Inflammatory macrophage (primary cell): ENCODE measurements around the gene GPHN.
"Not testable (repeated sequence)": the region's sequence is repeated elsewhere in the genome, so short reads cannot be mapped to it uniquely, and the experiment has no call there.

Source experiments
- DNase-seq, 2 donors: peaks; one replicate each; pipeline ENCODE4 v3.0.0-alpha.2; 2020 to 2022

The GPHN gene

GRCh38 chr14:66815687-66816086 lies 307.7 kb downstream of the GPHN start:
- DNase-seq = no peak

GRCh38 chr14:66824251-66824650 lies 316.3 kb downstream of the GPHN start:
- DNase-seq = no peak

- DNase-seq = no peak
Measured at GRCh38 chr14:66827182-66827581, 319.2 kb downstream of the GPHN start.

DNA sequence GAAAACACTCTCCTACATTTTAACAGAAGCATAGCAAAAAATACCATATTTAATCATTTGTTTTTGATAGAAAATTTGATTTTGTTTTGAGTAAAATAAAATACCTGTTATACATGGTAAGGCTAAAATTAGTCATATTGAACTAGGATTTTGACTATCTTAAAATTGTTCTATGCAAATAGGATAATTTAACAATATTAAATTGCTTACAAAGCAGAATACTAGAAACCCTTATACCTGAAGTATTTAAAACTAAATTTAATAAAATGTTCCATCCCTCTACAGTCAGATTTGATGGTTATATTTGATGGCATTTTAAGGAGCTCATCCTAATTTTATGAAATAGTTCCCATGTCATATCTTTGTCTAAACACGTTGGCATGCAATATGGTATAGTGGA lies 323.2 kb downstream of the GPHN start:
- DNase-seq = no peak

DNA sequence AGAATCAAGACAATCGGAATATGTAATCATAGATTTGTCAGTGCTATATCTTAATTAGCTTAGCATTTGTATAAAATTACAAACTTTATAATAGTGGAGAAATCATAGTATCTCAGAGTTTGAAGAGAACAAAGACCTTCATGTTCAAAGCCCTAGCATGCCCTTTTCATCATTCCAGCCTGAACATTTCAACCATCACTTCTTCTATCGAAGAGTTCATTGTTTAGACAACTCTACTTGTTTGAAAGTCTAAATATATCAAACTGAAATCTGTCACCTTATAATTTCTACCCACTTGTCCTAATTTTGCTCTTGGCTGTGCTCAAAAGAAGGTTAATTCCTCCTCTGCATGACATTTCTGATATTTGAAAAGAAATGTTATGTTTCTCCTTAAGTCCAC lies 325.9 kb downstream of the GPHN start:
- no peak for DNase-seq

GRCh38 chr14:66837436-66837835 lies 329.5 kb downstream of the GPHN start:
- not testable (repeated sequence) for DNase-seq

DNA sequence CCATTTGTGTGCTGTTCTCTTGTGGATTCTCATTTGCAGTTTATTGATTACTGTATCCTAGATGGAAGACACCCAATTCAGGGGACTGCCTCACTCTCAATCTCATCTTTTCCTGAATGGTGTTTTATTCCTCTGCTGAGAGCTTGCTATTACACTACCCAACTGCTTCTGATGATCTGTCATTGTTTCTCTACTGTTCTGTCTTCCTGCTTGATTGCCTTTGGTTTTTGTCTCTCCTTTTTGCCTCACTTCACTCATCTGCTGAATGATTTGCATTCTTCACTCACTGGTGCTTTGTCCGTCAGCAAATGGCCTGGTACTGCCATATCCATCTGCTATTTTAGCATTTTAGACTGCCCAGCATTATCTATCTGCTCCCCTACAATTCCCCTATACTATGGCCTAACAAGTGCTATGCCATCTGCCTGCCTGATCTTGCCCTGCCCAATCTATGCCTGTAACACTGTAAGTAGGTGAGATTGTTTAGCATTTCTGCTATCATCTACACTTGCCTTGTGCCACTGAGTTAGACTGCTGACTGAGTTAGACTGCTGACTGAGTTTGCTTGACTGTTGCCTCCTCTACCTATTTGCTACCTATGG lies 335.1 kb downstream of the GPHN start:
- no peak for DNase-seq

DNA sequence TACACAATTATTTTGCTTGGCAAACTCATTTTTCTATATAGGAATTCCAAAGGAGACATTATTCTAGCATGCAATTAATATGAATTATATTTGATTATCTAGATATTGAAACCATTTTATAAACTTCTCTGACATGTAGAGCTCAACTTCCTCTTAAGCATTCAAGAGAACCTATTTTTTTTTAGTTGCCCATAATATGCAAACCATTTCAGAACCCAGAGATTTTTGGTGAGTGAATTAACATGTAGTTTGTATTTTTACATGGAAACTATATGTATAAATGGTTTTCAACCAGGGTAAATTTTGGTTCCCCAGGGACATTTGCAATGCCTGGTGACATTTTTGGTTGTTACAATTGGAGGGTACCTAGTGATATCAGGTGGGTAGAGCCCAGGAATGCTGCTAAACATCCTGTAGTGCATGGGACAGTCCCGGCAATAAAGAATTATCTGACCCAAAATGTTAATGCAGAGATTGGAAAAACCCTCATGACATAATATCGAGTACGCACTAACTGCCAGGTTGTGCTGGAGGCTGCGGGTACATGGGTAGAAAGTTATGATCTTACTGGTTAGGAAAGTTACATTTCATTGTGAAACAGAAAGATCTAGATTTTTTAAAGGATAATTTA lies 342.4 kb downstream of the GPHN start:
- DNase-seq = no peak

DNA sequence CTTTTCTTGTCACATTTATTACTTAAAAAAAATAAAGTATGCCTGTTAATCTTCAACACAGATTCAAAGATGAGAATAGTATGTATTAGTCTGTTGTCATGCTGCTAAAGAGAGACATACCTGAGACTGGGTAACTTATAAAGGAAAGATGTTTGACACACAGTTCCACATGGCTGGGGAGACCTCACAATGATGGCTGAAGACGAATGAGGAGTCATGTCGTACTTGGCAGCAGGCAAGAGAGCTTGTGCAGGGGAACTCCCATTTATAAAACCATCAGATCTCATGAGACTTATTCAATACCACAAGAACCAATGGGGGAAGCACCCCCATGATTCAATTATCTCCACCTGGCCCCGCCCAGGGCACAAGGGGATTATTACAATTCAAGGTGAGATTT lies 345.4 kb downstream of the GPHN start:
- no peak for DNase-seq

GRCh38 chr14:66857867-66858266 lies 349.9 kb downstream of the GPHN start:
- DNase-seq = no peak

GRCh38 chr14:66859063-66859671 lies 351.2 kb downstream of the GPHN start:
- DNase-seq = no peak

- DNase-seq = no peak
Measured at GRCh38 chr14:66881596-66881995, 373.6 kb downstream of the GPHN start.

- DNase-seq = no peak
Measured at GRCh38 chr14:66884149-66884548, 376.2 kb downstream of the GPHN start.

GRCh38 chr14:66900719-66901118 lies 392.8 kb downstream of the GPHN start:
- DNase-seq = no peak

GRCh38 chr14:66910311-66910840 lies 402.4 kb downstream of the GPHN start:
- DNase-seq = no peak

GRCh38 chr14:66916421-66916820 lies 408.5 kb downstream of the GPHN start:
- DNase-seq = no peak

DNA sequence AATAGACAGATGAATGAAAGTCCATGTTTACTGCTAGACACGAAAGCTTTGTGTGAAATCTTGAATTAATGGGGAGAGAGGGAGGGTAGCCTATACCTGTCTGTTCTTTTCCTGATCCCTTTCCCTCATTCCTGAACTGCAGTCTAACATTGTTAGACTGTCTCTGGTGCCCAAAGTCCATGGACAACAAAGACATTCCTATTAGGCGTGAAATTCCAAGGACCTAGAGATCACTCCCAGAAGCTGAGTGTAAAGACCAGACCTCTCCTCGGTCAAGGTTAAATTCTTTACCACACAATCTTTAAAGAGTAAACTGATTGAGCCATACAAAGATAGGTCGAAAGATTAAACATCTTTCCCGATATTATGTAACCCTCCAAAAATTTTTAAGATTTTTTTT lies 410.6 kb downstream of the GPHN start:
- DNase-seq = no peak

DNA sequence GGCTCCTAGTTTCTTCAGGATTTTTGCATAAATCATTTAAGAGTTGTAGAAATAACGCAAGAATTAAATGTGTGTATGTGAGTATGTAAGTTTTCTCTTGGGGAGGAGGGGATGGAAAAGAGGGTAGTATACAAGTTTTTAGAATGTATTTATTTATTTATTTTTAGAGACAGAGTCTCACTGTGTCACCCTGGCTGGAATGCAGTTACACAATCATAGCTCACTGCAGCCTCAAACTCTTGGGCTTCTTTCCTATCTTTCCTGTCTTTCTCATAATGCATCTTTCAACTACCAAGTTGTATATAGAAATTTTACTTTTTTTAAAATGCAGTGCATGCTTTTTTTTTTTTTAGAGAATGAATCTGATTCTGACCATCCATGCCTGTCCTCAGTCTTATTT lies 412.2 kb downstream of the GPHN start:
- no peak for DNase-seq

DNA sequence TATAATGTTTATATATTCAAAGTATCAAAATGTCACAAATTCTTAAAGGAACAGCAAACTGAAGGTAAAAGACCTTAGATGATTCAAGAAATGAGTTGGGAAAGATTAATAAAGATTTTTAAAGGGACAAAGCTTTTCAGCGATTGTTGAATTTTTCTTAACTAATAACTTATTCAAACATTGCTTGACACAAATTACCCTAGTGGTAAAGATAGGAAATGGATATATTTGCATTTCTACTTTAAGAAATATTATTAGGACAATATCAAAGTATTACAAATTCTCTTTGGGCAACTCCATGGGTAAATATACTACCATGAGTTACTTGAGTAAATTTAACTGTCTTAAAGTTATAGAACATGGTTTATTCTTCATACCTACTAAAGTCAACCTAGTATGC lies 415.3 kb downstream of the GPHN start:
- DNase-seq = no peak

GRCh38 chr14:66939409-66939808 lies 431.5 kb downstream of the GPHN start:
- no peak for DNase-seq

- no peak for DNase-seq
Measured at GRCh38 chr14:66944872-66945271, 436.9 kb downstream of the GPHN start.

- DNase-seq = no peak
Measured at GRCh38 chr14:66955159-66955558, 447.2 kb downstream of the GPHN start.

- no peak for DNase-seq
Measured at GRCh38 chr14:66959437-66960050, 451.6 kb downstream of the GPHN start.

DNA sequence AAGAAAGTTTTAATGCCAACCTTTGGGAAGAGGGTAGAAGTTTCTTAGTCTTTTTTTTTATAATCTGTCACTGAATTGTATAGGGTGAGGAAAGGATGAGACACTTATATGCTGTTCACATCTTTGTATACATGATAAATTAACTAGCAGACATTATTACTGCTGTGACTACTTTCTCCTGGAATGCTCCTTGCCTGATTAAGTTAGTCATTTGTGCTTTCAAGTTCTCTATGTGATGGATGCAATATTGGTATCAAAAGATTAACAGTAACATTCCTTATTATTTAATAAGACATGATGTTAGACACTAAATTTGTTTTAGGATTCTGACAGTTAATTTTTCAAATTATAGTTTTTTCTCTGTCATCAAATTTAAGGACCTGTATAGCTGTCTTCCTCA lies 457.9 kb downstream of the GPHN start:
- no peak for DNase-seq
